Activated CD4-positive, alpha-beta T cell treated with anti-CD3 and anti-CD28 coated beads, Interleukin-2, amount 50 U/mL, for 1 hour (primary cell): ENCODE measurements around the gene IL4R.
"Not testable (repeated sequence)": the region's sequence is repeated elsewhere in the genome, so short reads cannot be mapped to it uniquely, and the experiment has no call there.

Experiments used
- DNase-seq: peaks from one replicate; pipeline ENCODE4 v3.0.0-alpha.2; 2020

The IL4R gene

DNA sequence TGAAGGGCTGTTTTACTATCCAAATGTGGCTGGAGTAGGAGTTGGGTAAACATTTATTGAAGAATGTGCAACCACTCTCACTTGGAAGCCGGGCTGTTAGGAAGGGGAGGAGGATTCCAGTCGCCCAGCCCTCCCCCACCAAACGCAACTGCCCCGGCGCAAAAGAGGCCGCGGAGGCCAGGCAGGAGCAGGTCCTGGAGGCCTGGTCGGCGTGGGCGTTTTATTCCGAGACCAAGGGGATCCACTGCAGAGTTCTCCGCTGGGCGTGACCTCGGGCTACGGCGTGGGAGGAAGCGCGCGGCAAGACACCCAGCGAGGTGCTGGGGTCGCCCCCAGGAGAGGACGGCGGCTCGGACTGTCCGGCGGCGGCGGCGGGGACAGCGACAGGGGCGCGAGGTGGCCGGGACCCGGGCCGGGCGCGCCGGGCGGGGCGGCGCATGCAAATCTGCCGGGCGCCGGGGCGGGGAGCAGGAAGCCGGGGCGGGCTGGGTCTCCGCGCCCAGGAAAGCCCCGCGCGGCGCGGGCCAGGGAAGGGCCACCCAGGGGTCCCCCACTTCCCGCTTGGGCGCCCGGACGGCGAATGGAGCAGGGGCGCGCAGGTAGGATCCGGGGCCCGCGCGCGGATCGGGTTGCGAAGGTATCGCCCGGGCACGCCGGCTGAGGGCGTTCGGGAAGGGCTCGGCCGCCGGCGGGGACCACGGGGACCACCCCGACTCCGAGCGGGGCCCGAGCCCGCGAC, at the start of gene IL4R:
IL4R (plus strand) TSS at position 553 of the 739 bp plus-strand sequence. CDS start 26,230 bp downstream, outside the sequence.
- peak; percentile 62 for DNase-seq

DNA sequence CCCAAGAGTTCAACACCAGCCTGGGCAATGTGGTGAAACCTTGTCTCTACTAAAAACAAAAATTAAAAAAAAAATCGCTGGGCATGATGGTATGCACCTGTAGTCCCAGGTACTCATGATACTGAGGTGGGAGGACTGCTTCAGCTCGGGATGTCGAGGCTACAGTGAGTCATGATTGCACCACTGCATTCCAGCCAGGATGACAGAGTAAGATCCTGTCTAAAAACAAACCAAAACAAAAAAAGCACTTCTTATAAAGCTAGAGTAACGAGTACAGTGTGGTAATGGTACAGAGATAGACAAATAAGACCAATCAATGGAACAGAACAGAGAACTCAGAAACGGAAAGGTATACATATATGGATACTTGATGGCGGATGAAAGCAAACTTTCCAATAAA, 49.6 kb upstream of the IL4R start:
- DNase-seq = no peak

GRCh38 chr16:27265982-27266381, 47.8 kb upstream of the IL4R start:
- DNase-seq = no peak

DNA sequence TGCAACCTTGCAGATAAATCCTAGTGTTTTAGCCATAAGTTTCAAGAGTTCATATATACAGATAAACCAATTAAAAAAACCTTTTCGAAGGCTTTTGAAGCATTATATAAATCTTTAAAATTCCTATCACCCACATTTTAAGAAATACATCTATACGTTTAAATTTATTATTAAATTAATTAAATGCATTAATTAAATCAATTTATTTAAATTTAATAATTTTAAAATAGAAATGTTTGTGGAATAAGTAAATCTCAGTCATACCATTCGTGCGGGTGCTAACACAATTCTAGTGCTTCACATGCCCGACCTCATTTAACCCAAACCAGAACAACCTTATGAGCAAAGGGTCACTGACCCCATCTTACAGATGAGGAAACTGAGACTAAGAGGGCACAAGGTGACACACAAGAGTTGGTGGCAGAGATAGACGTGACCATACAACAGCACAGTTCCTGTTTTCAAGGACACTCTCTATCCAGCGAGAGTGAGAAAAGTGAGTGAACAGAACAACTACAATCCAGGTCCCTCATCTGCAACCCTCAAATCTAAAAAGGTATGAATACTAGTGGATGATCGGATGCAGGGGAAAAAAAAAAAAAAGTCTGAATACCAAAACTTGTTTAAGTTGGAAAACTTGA, 46.6 kb upstream of the IL4R start:
- DNase-seq = no peak

GRCh38 chr16:27268376-27269299, 45.1 kb upstream of the IL4R start, which contains the start of gene NSMCE1:
Gene NSMCE1, minus strand, starts transcription at chr16:27268772. Its CDS starts 11,202 bp downstream, at chr16:27257570.
- peak; percentile 97 for DNase-seq

GRCh38 chr16:27269300-27270150, 44.2 kb upstream of the IL4R start:
- no peak for DNase-seq

- DNase-seq = no peak
Measured at GRCh38 chr16:27270349-27270748, 43.4 kb upstream of the IL4R start.

GRCh38 chr16:27272076-27272475, 41.7 kb upstream of the IL4R start:
- no peak for DNase-seq

DNA sequence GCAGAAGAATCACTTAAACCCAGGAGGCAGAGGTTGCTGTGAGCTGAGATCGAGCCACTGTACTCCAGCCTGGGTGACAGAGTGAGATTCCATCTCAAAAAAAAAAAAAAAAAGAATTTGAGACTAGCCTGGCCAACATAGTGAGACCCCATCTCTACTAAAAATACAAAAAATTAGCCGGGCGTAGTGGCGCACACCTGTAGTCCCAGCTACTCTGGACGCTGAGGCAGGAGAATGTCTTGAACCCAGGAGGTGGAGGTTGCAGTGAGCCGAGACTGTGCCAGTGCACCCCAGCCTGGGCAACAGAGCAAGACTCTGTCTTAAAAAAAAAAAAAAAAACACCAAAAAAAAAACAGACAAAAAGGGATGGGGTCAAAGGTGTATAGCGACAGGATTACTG, 41.1 kb upstream of the IL4R start:
- not testable (repeated sequence) for DNase-seq

DNA sequence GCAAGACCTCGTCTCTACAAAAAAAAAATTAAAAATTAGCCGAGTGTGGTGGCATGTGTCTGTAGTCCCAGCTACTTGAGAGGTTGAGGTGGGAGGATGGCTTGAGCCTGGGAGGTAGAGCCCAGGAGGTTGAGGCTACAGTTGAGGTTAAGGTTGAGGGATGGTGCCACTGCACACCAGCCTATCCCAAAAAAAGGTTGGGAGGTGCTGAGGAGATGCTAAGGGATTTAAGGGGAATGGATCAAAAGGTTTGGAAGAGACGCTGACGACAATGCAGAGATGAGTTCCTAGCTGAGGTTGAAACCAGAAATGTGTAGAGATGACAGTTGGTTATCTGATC, 40.5 kb upstream of the IL4R start:
- DNase-seq = no peak

GRCh38 chr16:27273670-27274423, 39.9 kb upstream of the IL4R start:
- DNase-seq = no peak

DNA sequence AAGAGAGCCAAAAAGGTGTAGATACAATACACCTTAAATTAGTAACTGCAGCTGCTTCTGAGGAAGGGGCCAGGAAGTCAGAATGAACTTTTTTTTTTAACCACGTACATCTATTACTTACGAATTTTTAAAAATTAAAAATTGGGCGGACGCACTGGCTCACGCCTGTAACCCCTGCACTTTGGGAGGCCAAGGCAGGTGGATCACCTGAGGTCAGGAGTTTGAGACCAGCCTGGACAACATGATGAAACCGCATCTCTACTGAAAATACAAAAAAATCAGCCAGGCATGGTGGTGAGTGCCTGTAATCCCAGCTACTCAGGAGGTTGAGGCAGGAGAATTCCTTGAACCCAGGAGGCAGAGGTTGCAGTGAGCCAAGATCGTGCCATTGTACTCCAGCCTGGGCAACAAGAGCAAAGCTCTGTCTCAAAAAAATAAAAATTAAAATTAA, 39.3 kb upstream of the IL4R start:
- DNase-seq = not testable (repeated sequence)

- no peak for DNase-seq
Measured at GRCh38 chr16:27275394-27275793, 38.4 kb upstream of the IL4R start.

DNA sequence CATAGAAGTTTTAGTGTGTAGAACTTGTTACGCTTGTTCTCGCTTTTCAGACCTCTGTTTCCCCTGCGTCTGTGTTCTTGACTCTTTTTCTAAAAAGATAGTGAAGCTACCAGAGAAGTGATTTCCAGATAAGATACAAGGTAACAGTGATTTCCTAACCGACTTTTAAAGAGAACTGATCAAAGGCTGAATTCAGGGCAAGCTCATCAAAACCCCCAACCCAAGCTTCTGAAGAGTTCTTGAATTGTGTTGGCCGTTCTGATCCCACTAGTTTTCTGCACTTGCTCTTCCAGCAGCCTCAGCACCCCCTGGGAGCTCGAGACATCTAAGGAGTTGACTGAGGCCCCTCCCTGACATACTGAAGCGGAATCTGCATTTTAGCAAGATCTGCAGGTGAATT, 32.5 kb upstream of the IL4R start:
- no peak for DNase-seq

DNA sequence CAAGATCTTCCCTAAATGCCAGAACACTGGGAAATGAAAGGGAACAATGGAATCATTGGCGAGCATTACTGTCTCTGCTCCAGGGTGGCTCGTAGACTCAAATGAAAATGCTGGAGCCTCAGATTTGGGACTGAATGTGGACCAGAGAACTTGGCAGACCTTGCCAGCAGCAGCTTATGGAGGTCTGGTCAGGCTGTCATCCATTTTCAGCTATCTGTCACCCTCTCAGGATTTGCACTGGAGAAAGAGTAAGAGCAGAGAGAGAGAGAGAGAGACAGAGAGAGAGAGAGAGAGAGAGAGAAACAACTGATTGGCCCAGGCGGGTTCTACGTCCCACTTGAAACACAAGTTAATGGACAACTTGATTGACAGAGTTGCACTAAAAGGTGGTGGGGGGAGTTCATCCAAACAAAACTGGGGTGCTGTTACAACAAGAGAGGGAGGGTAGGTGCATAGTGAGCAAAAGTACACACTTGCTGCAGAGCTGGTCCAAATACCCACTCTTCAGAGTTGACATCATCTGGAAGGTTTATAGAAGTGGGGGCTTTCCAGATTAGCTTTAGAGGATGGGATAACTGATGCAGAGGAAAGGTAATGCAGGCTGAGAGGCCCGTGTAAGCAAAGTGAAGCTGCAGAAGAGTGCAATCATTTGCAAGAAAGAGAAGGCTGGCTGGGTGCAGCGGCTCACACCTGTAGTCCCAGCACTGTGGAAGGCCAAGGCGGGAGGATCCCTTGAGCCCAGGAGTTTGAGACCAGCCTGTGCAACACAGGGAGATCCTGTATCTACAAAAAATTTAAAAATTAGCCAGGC, 28.7 kb upstream of the IL4R start:
- no peak for DNase-seq

DNA sequence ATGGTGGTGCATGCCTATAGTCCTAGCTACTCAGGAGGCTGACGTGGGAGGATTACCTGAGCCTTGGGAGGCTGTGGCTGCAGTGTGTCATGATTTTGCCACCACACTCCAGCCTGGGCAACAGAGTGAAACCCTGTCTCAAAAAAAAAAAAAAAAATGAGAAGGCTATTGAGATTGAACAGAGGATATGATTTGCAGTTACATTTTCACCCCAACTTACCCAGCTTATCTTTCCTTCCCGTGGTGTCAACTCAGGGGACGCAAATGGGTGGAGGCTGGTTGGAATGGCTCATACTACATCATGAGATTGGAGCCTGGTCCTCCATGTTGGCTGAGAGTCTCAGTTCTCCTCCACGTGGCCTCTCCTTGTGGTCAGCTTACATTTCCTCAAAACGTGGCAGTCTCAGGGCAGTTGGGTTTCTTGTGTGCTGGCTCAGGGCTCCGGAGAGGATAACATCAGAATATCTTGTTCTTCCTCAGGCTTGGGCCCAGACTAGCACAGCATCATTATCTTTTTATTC, 28.0 kb upstream of the IL4R start:
- DNase-seq = no peak

GRCh38 chr16:27286451-27286850, 27.3 kb upstream of the IL4R start:
- no peak for DNase-seq

DNA sequence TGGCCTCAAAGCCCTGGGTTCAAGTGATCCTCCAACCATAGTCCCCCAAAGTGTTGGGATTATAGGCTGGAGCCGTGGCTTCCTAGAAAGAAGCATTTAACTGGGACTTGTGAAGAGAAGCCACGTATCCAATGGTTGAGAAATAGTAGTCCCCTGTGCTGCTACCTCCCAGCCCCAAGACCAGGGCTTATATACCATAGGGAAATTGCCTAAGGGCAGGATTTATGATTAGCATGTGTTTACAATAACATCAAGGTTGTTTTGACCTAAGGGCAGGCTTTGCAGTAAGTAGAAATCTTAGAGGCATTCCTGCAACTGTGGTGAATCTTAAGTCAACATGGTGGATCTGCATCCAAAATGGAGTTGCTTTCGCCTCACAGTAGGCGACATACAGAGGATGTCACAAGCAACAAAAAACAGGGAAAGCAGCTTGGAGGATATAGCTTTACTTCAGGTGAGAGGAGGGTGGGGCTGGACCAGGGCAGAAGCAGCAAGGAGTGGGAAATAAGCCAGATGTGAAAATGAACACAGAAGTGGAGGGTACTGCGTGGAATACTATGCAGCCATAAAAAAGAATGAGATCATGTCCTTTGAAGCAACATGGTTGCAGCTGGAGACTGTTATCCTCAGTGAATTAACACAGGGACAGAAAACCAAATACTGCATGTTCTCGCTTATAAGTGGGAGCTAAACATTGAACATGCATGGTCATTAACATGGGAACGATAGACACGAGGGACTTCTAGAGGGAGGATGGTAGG, 26.5 kb upstream of the IL4R start:
- no peak for DNase-seq

DNA sequence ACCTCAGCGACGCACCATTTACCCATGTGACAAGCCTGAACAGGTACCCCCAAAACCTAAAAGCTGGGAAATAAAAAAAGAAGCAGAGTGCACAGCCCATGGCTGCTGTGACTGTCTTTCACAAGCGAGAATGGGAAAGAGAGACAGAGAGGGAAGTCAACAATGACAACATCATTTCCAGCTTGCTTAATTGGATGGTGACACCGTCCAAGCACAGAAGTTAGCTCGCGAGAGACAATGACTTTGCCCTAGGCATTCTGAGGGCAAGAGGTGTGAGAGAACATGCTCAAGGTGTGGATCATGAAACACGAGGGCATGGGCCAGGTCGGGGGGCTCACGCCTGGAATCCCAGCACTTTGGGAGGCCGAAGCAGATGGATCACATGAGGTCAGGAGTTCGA, 25.9 kb upstream of the IL4R start:
- no peak for DNase-seq

GRCh38 chr16:27288313-27288712, 25.5 kb upstream of the IL4R start:
- not testable (repeated sequence) for DNase-seq
